Dermis microvascular lymphatic vessel endothelial cell (primary cell): Measurements from ENCODE around the gene FGGY. TPM values are rescaled to one million over a fixed set of nuclear protein-coding genes. Genes with fewer than 3 reads are reported as not detected.
A peak's percentile ranks its signal among the peaks of the same experiment; 100 is the strongest.
"Not testable (repeated sequence)": the region's sequence is repeated elsewhere in the genome, so short reads cannot be mapped to it uniquely, and the experiment has no call there.

Source experiments
- DNase-seq, 2 donors: peaks; one replicate each; pipeline versions ENCODE4 v3.0.0 to v3.0.0-alpha.2; 2010; ENCODE audit warnings: low read depth in 2 of 2
- total RNA-seq: library from RNA; depleted of rRNA; stranded (reverse); fragments of >200 nt; gene quantifications from 2 replicates; pipeline ENCODE4 v1.2.1, GENCODE V29; 2014

The FGGY gene
- total RNA-seq, 1 donor from 2014 or later, result 8.5 TPM

- DNase-seq, result no peak
Observed at GRCh38 chr1:59543211-59543668, 246.3 kb downstream of the FGGY start.

- no peak for DNase-seq
Observed at GRCh38 chr1:59544615-59545293, 247.9 kb downstream of the FGGY start.

- DNase-seq, result no peak
Observed at GRCh38 chr1:59545830-59546229, 248.9 kb downstream of the FGGY start.

GRCh38 chr1:59549066-59549837 lies 252.4 kb downstream of the FGGY start:
- no peak for DNase-seq

GRCh38 chr1:59549903-59550302 lies 253.0 kb downstream of the FGGY start:
- no peak for DNase-seq

- DNase-seq, result no peak
Observed at GRCh38 chr1:59552007-59552406, 255.1 kb downstream of the FGGY start.

- no peak for DNase-seq
Observed at GRCh38 chr1:59553371-59553770, 256.5 kb downstream of the FGGY start.

- DNase-seq, result no peak
Observed at GRCh38 chr1:59554011-59554663, 257.2 kb downstream of the FGGY start.

GRCh38 chr1:59554752-59555151 lies 257.9 kb downstream of the FGGY start:
- no peak for DNase-seq

GRCh38 chr1:59556398-59556797 lies 259.5 kb downstream of the FGGY start:
- DNase-seq, result no peak

GRCh38 chr1:59556802-59557548 lies 260.1 kb downstream of the FGGY start:
- no peak for DNase-seq

- no peak for DNase-seq
Observed at GRCh38 chr1:59557549-59557885, 260.6 kb downstream of the FGGY start.

- DNase-seq, result not testable (repeated sequence)
Observed at GRCh38 chr1:59558580-59558979, 261.7 kb downstream of the FGGY start.

- peak in 1 of 2 donors; percentile 26 for DNase-seq
Observed at GRCh38 chr1:59560807-59561450, 264.0 kb downstream of the FGGY start.

- DNase-seq, result no peak
Observed at GRCh38 chr1:59561796-59562195, 264.9 kb downstream of the FGGY start.

GRCh38 chr1:59564192-59564891 lies 267.4 kb downstream of the FGGY start:
- DNase-seq, result no peak

- no peak for DNase-seq
Observed at GRCh38 chr1:59565611-59566410, 268.9 kb downstream of the FGGY start.

- peak in 1 of 2 donors; percentile 43 for DNase-seq
Observed at GRCh38 chr1:59568158-59568935, 271.5 kb downstream of the FGGY start.

- DNase-seq, result no peak
Observed at GRCh38 chr1:59569198-59569597, 272.3 kb downstream of the FGGY start.
